LoVo (cell line): ENCODE measurements around the gene CROCC2.

Experiments used
- DNase-seq: peaks from one replicate; pipeline ENCODE4 v3.0.0-alpha.2; 2016; ENCODE audit warnings: low spot score

CROCC2 gene

DNA sequence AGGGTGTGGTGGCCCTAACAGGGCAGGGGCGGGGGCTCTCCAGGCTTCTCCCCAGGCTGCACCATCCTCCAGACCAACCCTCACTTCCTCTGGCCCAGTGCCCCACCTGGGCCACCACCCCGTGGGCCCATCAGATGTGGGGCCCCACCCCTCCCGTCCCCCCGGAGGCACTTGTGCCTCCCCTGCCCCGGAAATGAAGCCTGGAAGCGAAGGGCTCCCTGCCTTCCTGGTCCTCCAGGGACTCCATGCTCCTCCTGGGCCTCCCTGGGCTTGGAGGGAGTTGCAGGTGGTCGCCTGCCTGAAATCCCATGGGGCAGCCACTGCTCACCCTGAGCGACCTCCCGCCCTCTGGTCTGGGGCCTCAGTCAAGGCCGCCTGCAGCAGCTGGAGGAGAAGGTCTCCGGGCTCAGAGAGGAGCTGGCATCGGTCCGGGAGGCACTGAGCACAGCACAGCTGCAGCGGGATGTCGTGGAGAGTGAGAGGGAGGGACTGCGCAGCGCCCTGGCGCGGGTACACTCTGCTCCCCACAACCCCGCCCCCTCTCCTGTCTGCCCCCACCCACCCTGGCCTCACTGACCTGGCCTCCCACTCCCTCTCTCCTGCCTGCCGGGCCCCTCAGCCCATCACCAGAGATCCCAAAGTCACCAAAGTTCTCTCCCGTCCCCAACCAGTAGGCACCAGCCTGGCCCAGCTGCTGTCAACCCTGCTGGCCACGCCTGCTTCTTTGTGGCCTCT lies 28.0 kb downstream of the CROCC2 start:
- no peak for DNase-seq

DNA sequence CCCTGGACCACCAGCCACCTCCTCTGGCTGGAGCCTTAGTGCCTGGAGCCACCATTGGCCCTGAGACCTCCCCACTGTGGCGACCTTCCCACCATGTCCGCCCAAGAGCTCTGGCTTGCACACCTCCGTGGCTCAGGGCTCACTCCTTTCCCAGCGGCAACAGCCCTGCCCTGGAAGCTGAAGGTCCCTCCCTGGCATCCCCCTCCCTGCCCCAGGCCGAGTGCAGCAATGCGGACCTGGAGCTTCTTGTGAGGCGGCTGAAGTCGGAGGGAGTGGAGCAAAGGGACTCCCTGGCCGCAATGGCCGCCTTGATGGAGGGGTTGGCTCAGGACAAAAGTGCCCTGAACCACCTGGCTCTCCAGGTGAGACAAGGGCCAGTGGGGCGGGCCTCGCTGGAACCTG lies 28.6 kb downstream of the CROCC2 start:
- no peak for DNase-seq

DNA sequence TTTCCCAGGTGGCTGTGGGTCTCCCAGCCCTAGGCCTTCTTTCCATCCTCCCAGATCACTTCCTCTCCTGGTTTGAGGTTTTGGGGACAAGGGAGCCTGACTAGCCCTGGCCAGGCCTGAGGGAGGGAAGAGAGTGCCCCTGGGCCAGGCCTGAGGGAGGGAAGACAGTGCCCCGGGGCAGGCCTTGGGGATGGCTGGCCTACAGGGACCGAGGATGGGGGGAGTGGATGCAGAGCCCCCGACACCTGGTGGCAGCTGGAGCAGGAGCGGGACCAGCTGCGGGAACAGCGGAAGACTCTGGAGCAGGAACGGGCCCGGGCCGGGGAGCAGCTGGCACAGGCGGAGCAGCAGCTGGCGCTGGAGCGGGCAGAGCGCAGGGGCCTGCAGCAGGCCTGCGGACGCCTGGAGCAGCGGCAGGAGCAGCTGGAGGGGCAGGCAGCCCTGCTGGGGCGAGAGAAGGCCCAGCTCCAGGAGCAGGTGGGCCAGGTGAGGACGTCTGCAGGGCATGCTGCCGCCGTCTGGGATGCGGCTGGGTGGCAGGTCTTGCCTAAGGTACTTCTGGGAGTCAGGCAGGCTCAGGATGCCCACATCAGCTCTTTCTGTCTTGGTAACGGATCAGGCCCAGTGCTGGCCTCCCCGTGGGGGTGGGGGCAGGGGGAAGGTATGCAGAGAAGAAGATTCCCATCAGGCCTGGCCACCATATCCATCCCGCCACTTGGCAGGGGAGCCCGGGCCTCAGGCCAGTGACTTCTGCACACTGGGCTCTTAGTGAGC lies 29.2 kb downstream of the CROCC2 start:
- DNase-seq: no peak

DNA sequence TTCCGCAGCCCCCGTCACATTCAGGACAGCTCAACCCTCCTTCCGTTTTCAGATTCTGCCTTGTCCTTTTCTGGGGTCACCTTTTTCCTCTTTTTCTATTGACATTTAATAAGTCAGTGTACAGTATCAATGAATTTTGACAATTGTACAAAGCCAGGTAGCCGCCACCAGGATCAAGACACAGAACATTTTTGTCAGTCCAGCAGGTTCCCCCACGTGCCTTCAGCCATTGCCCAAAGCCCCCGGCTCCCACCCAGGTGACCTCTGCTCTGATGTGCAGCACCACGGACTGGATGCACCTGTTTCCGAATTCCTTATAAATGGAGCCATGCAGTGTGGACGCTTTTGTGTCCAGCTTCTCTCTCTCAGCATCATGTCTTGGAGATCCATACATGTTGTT lies 30.0 kb downstream of the CROCC2 start:
- no peak for DNase-seq

DNA sequence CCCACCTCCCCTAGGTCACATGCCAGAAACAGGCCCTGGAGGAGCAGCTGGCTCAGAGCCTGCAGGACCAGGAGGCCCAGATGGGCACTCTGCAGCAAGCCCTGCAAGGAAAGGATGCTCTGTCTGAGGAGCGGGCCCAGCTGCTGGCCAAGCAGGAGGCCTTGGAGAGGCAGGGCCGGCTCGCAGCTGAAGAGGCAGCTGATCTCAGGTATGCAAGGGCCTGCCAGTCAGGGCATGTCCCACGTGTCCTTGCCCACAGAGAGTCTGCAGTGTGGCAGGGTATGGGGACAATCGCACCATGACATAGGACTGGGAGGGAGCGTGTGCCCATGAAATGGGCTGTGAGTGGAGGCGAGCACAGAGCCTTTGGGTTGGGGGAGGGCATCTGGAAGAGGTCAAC lies 39.9 kb downstream of the CROCC2 start:
- no peak for DNase-seq

DNA sequence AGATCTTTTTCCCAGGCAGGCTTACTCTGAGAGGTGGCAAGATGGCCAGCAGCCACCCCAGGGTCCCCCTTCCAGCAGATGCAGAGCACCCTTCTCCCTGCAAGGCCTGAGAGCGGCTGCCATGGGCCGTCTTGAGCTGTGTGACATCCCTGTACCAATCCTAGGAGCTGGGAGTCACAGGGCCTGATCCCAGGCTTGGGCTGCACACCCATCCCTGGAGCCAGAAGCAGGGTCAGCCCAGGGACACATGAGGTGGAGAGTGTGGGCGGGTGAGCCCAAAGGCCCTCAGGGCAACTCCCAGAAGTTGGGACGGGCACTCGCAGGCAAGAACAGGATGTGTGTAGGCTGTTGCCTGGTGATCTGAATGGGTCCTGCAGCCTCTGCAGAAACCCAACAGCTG lies 40.5 kb downstream of the CROCC2 start:
- no peak for DNase-seq

DNA sequence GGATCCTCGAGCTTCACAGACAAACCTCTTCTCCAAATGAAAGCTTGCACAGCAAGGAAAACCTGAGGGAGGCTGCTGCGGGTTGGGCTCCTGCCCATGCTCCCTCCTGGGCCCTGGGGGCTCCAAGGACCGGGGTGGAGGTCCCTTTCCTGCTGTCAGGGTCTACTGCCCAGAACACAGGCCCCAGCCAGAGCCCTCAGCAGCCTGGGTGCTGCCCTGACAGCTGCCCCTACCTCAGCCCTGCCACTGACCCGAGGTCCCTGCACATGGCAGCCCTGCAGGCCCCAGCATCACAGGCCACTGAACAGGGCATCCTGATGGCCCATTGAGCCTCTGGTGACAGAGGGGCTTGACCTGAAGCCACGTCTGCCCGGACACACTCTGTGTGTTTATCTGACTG lies 41.0 kb downstream of the CROCC2 start:
- no peak for DNase-seq

DNA sequence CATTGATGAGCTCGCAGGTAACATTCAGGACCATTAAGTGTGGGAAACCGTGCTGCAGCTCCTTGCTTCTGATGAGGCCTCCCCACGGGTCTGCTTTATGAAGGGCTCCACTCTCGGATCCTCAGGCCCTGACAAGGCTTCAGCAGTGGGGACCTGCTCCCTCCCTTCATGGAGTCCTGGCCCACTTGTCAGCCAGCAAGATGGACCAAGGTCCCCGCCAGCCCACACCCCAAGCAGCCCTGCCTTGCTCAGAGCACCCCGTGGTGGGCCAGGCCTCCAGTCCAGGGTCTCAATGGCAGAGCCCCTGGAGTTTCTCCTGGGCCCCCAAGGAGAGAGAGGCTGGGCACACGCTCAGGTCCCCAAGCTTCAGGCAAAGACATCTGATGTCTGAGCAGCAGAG lies 41.5 kb downstream of the CROCC2 start:
- no peak for DNase-seq

DNA sequence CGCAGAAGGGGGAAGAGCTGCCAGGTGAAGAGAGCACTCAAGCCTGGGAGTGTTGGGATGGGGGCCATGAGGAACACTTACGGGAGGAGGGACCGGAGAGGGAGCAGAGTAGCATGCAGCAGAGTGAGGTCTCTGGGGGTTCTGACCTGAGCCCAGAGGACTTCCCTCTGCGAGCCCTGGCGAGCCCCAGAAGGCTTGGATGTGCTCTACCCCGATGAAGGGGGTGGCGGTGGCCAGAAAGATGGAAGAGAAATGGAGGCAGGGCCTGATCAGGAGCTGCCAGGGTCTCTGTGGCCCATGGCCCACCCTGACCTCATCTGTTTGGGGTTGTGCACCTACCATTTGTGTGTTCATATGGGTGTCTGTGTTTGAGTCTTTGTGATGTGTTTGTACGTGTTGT lies 42.0 kb downstream of the CROCC2 start:
- DNase-seq: no peak

DNA sequence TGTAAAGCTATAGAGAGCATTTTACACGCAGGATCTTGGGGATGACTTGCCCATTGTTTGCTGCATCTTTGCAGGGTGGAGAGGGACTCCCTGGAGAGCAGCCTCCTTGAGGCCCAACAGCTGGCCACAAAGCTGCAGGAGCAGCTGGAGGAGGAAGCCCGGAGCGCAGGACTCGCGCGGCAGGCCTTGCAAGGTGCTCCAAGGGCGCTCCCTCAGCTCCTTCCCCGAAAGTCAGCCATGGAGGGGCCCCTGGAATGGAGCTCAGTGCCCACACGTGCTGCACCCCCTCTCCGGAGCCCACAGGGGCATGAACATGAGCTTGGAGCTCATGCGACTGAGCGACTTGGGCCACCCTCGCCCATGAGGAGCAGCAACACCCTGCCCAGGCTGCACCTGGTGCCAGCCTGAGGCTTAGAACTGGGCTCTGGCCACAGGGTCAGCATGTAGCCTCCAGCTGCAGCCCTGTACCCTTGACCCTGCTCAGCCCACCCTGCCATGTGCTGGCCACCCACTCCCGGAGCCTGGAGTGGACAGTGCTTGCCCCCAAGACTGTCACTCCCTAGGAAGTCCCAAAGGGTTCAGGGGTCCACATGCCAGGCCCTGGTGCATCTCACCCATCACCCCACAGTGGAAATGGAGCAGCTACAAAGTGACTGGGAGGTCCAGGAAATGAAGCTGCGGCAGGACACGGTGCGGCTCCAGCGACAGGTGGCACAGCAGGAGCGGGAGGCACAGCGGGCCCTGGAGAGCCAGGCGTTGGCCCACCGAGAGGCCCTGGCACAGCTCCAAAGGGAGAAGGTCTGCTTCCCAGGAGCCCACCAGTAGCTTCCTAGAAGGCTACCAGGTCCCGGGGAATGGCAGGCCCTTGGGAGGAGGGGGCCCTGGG lies 43.0 kb downstream of the CROCC2 start:
- DNase-seq: no peak

DNA sequence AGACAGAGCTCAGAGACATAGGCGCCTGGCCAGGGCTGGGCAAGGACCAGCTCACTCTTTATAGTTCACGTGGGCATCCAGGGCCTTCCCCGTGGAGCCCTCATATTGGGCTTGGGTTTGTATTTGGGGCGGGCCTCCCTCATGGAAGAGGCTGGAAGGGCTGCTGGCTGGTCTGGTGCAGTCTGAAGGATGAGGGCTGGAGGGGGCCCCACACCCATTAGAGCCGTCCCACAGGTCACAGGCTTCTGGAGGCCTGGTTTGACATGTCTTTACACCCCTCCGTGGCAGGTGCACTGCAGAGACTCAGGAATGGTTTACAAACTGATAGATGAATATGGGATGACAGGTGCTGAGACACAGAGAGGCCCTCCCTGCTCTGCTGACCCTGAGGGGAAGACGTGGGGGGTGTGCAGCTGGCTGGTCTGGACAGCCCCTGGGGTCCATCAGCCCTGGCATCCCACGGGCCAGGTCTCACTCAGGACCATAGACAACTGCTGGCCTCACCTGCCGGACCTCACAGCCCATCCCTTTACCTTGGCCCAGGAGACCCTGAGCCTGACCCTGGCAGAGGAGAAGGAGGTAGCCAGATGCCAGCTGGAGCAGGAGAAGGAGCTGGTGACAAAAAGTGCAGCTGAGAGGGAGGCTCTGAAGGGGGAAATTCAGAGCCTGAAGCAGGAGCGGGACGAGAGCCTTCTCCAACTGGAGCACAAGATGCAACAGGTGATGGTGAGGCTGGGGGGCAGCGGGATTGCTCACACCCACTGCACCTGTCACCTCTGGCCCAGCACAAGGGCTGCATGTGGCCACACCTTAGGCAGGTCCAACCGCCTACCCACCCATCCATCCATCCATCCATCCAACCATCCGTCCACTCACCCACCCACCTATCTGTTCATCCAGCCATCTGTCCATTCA lies 43.9 kb downstream of the CROCC2 start:
- DNase-seq: no peak

DNA sequence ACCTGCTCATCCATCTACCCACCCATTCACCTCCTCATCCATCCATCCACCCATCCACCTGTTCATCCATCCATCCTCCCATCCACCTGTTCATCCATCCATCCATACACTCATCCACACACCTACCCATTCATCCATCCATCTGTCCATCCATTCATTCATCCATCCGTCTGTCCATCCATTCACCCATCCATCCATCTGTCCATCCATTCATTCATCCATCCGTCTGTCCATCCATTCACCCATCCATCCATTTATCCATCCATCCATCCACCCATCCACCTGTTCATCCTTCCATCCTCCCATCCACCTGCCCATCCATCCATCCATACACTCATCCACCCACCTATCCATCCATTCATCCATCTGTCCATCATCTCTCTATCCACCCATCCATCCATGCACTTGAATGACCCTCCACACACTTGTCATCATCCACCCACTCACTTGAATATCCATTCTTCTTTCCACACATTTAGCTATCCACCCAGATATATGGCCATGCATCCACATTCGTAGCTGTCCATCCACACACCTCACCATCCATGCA lies 45.0 kb downstream of the CROCC2 start:
- no peak for DNase-seq

DNA sequence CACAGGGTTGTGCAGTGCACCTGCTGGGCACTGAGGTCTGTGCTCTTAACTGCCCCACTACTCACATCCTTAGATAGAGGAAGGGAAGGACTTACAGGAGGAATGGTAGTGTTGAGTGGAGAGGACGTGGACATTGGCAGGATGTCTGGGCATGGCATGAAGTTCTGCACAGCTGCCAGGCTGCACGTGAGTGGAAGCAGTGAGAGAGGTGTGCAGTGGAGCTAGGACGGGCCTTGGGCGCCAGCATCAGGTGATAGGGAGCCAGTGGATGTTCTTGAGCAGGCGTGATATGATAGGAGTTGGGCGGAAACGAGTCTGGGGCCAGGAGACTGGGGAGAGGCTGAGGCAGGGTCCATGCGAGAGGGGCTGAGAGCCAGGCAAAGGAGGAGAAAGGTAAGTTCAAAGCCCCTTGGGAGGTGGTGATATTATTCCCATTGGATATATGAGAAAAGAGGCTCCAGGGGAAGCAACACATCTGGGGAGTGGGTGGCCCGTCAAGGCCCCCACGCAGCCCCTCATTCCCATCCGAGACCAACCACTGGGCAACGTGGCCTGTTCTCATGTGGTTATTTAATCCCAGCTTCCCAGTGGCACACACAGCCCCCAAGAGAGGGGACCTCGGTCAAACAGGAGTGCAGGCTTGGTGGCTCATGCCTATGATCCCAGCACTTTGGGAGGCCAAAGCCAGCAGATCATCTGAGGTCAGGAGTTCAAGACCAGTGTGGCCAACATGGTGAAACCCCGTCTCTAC lies 46.5 kb downstream of the CROCC2 start:
- DNase-seq: no peak

DNA sequence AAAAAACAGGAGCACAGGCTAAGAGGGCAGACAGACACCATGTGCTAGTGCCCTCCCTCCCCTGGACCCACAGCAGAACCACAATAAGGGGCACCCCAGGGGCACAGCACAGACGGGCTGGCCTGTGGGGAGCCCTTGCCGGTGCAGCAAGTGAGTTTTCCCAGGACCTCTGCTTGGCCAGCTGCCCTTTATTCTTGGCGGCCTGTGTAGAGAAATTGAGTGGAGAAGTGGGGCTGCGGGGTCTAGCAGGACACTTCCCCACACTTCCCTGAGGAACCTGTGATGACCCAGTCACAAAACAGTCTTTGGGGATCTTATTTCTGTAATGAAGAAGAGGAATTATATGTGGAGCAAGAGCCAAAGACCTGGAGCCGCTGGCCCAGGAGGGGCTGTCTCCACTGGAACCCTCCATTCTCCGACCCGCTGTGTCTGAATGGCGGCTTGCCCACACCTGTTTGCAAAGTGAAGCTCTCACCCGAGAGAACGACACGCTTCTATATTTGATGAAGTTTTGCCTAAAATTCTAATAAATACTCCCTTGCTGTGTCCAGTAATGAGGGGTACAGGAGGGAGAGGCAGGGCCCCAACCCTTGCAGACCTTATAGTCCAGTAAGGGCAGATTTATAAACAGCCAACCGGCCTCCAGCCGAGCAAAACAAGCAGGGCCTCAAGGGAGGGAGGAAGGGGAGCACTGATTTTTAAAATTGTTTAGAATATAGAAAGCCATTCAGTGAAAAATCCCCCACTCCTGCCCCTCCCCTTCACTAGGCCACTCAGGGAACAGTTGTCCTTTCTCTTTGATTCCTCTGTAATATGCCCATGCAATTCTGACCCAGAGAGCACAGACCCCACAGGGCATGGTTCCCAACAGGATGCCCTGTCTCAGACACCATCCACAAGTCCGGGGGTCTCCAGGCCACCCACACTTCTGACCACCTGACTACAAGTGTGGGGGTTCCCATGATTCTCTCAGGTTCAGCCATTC lies 47.6 kb downstream of the CROCC2 start:
- no peak for DNase-seq

DNA sequence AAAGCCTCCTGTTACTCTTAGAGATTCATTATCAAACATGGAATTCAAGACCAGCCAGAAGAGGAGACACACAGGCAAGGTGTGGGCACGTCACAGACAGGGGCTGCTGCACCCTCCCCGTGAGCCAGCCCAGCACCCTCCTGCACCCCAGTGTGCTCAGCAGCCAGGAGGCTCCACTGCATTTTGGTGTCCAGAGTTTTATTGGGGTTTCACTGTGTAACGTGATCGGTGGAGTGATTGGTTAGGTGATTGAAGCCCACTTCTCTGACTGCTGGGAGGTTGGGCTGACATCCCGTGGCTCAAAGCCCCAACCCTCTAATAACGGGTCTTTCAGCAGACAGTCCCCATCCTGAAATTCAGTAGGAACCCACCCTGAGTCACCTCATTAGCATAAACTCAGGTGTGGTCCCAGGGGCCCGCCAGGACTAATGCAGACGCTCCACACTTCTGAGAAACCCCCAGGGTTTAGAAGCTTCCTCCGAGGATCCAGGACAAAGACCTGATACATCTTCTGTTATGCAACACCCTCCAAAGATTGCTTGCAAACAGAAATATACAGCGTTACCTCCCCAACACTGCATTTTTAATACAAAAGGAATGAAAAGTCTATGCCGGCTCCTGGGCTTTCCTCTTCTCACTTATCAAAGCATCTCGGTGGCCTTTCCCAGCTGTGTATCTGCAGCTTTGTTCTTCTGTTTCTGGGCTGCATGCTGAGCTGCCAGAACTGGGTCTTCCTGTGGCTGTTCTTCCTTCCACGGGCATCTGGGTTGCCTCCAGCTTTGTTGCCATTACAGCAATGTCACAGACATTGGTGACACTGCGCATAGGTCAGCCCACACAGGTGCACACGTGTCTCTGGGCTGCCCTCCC lies 48.5 kb downstream of the CROCC2 start:
- no peak for DNase-seq

DNA sequence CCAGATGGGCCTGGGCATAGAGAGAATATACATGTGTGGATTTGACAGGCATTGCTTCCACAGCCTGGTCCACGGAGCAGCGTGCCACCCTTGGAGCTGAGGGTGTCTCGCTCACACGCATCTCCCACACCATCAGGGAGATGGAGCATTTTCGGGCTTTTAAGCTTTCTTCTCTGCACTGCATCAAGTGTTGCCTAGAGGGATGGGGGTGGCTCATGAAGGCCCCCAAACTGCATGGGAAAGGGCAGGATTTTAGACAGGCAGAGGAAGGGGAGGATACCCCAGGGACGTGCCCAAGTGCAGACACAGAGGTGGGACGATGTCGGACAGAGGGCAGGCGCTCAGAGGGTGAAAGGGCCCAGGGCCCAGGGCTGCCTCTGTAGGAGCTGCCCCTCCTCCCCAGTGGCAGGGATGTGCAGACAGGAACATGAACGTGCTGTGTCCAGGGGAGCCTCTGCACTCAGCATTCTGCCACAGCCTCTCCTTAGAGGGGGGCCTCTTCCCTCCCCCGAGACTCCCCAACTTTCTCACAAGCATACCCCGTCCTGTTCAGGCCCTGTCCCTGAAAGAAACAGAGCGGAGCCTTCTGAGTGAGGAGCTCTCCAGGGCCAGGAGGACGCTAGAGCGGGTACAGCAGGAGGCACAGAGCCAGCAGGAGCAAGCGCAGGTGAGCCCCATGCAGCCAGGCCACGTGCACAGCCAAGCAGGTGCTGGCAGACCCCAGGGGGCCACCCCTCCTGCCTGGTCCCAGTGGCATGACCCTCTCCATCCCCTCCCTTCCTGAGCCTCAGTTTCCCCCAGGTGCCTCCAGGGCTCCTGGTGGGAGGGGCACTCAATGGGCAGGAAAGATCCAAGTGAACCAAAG lies 49.4 kb downstream of the CROCC2 start:
- DNase-seq: no peak

DNA sequence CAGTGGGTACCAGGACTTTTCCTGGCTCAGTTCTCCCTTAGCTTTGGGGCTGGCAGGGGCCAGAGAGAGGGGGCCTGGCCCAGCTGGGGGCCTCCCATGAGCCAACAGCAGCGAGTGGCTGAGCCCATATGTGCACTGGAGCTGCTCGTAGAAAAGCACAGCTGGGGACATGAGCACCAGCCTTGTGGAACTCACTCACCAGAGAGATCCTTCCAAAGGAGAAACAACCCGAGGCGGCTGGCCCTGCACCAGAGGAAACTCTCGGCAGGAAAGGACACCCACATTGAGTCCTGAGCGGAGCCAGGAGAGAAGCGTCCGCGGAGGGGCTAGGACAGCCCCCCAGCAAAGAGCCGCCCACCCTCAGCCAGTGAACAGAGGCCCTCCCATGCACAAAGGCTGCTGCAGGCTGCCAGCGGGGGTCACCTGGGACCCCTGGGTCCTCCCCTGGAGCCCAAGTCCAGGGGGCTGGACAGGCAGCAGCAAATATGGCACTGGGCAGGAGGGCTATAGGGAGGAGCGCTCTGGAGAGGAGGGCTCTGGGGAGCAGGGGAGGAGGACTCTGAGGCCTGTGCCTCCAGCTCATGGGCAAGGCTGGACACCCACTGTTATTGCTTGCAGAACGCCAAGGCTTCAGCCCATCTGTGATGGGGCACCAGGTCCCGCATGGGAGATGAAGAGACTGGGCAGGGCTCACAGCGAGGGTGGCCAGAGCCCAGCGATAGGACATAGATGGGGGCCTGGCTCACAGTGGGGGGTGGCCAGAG lies 50.2 kb downstream of the CROCC2 start:
- no peak for DNase-seq
